Testis (tissue), 3 donors: ENCODE measurements around the gene BCKDHA. TPM values are rescaled to one million over a fixed set of nuclear protein-coding genes. Genes with fewer than 3 reads are reported as not detected.

Experiments
- DNase-seq: peaks from one replicate; pipeline ENCODE4 v3.0.0-alpha.2; 2019
- H3K27ac ChIP-seq, 2 donors: fragments of 200-600 bp; sonication (generic); one replicate each; pipeline ENCODE4 v1.5.1; 2019
- H3K27me3 ChIP-seq: fragments of 200-600 bp; sonication (generic); one replicate; pipeline ENCODE4 v1.5.1; 2019
- H3K36me3 ChIP-seq: fragments of 200-600 bp; sonication (generic); one replicate; pipeline ENCODE4 v1.5.1; 2017; ENCODE audit warnings: low read depth; ENCODE audit errors: missing control alignments
- H3K4me1 ChIP-seq: fragments of 200-600 bp; sonication (generic); one replicate; pipeline ENCODE4 v1.5.1; 2019
- H3K4me3 ChIP-seq, 2 donors: fragments of 200-600 bp; sonication (generic); one replicate each; pipeline ENCODE4 v1.5.1; 2017 to 2019
- H3K9me3 ChIP-seq: fragments of 200-600 bp; sonication (generic); one replicate; pipeline ENCODE4 v1.5.1; 2017
- POLR2A ChIP-seq: fragments of 450-650 bp; IDR thresholded peaks from one replicate; pipeline ENCODE4 v1.6.1; 2017; ENCODE audit warnings: antibody characterized with exemption, mild to moderate bottlenecking, moderate library complexity
- WGBS, 2 donors: methylation state at CpG; one replicate each; pipeline ENCODE4 v1.1.5; 2018; 5-methylcytosine and 5-hydroxymethylcytosine counted together
- intact Hi-C: fragments of 100-400 bp; cut with DNase I; formaldehyde crosslinking; loops from one replicate; pipeline ENCODE4 v1.15.1; 2023; ENCODE audit warnings: low total_unique reads
- polyA plus RNA-seq: library from polyadenylated mRNA; stranded (reverse); fragments of 350-450 nt; fragmentation: Illumina TruSeq; extraction: RNeasy Lipid Tissue Mini Kit (QIAGEN cat#74804); gene quantifications from one replicate; pipeline ENCODE4 v1.2.3, GENCODE V29; 2014; ENCODE audit warnings: low read depth, low replicate concordance; ENCODE audit not compliant: insufficient read depth
- total RNA-seq, 2 donors: library from RNA; depleted of rRNA; stranded (reverse); fragments of >200 nt; gene quantifications; one replicate each; pipeline ENCODE4 v1.2.3, GENCODE V29; 2016
- TF ChIP-seq, protein P1 (sequence below), 3 experiments: fragments of 450-650 bp in 2 of 3; fragments of 200-600 bp in 1 of 3; sonication (generic) in 1 of 3; IDR thresholded peaks; one replicate each; pipeline ENCODE4 v1.5.1; 2016 to 2019; ENCODE audit warnings: antibody characterized with exemption in 3 of 3, mild to moderate bottlenecking in 2 of 3, moderate library complexity in 1 of 3

BCKDHA gene
- total and polyA plus RNA-seq, 3 donors from 2014 or later: 53.1 to 81.3 (median 80.8) TPM

DNA sequence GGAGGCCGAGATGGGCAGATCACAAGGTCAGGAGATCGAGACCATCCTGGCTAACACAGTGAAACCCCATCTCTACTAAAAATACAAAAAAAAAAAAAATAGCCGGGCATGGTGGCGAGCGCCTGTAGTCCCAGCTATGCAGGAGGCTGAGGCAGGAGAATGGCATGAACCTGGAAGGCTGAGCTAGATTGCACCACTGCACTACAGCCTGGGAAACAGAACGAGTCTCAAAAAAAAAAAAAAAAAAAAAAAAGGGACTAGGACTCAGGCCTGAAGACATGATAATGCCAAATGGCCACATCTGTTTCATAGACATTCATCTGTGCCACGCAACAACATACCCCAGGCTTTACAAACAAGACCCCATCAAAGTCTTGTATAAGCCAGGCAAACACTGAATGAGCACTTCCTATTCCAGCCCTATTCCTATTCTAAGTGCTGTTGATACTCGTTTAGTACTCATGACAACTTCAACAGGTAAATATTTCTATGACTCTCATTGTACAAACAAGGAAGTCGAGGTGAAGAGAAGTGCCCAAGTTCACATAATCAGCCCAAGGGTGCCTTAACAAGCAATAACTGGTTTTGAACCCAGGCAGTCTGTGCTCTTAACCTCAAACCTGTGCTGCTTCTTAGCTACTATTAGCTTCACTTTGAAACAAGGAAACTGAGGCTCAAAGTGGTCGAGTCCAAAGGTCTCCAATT is 35.3 kb upstream of the BCKDHA start:
- H3K4me3 ChIP-seq: no peak overlapping the region
- TF ChIP-seq, protein P1, sequence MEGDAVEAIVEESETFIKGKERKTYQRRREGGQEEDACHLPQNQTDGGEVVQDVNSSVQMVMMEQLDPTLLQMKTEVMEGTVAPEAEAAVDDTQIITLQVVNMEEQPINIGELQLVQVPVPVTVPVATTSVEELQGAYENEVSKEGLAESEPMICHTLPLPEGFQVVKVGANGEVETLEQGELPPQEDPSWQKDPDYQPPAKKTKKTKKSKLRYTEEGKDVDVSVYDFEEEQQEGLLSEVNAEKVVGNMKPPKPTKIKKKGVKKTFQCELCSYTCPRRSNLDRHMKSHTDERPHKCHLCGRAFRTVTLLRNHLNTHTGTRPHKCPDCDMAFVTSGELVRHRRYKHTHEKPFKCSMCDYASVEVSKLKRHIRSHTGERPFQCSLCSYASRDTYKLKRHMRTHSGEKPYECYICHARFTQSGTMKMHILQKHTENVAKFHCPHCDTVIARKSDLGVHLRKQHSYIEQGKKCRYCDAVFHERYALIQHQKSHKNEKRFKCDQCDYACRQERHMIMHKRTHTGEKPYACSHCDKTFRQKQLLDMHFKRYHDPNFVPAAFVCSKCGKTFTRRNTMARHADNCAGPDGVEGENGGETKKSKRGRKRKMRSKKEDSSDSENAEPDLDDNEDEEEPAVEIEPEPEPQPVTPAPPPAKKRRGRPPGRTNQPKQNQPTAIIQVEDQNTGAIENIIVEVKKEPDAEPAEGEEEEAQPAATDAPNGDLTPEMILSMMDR (IDR thresholded peaks at IDR 0.05): no peak
- TF ChIP-seq POLR2A: no peak
- 78 to 90% methylated on average over 10 of the region's 10 CpGs for WGBS, 2 donors
- no peak for DNase-seq
- no peak overlapping the region for H3K27ac ChIP-seq
- H3K4me1 ChIP-seq: peaks cover 9% of the 10 kb centered on the region
- intact Hi-C loops: no loop called here
- H3K36me3 ChIP-seq: no peaks in the 10 kb centered on the region
- H3K27me3 ChIP-seq: no peaks in the 10 kb centered on the region
- H3K9me3 ChIP-seq: no peaks in the 10 kb centered on the region

DNA sequence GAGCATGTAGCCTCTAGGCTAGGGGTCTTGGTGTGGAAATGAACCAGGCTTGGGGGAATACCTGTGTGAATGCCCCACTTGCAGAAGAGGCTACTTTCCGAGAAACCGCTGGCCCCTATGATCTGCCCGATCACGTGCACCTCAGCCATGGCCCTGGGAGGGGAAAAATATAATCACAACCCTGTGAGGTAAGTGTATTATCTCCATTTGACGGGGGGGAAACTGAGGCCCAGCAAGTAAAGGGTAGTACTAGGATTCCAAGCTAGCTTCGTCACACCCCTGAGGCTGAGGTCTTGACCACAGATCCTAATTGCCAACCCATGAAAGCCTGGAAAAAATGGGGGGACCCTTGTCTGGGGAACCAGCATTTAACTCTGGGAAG is 34.3 kb upstream of the BCKDHA start:
- intact Hi-C loops: no loop called here
- TF ChIP-seq, protein P1 (IDR thresholded peaks at IDR 0.05): no peak
- TF ChIP-seq POLR2A: no peak
- Histone ChIP-seq H3K27me3 (no peaks in the 10 kb centered on the region), H3K4me3 (peak overlapping the region; percentile 65 to 93), H3K9me3 (no peaks in the 10 kb centered on the region), H3K36me3 (no peaks in the 10 kb centered on the region), H3K27ac (peak overlapping the region; percentile 93 to 100), H3K4me1 (peaks cover 14% of the 10 kb centered on the region)
- no peak for DNase-seq
- 37% methylated on average over 6 of the region's 6 CpGs for WGBS, 2 donors

DNA sequence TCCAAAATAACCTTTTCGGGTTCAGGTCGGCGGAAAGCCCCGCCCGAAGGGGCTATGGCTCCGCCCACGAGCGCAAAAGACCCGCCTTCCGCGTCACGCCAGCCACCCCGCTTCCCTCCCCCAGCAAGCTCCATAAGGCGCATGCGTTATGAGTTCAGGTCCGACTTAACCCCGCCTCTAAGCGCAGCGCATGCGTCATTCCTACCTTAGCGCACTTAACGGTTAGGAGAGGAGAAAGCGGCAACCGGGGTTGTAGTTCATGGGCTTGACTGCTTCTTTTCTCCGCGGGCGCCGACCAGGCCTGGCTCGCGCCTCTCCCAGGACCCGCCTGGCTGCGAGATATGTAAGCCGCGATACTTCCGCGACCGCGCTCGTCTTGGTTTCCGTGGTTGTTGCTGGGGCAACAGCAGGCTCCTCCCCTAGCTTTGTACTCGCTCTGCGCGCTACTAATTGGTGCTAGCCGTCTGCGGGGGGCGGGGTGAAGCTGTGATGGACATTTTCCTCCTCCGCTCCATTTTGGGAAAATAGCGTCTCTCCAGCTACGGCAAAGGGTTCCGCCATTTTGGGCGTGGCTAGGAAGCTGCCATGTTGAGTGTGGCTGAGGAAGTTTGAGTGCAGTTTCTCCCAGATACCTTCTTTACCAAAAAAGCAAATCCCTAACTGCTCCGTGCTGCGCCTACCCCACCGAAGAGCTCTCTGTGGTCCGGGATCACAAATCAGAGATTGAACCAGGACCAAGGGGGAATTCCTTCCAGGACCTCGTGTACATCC is 33.7 kb upstream of the BCKDHA start, which contains the start of gene B9D2:
B9D2 (minus strand) TSS at position 397 of the 771 bp plus-strand sequence. CDS start 630 bp downstream, outside the sequence.
- Histone ChIP-seq H3K4me1 (peaks cover 14% of the 10 kb centered on the region), H3K4me3 (peak within 1 kb of the TSS; percentile 65 to 93), H3K27ac (peak within 1 kb of the TSS; percentile 93 to 100), H3K27me3 (no peaks in the 10 kb centered on the region), H3K36me3 (no peaks in the 10 kb centered on the region), H3K9me3 (no peaks in the 10 kb centered on the region)
- 1% methylated on average over 42 to 56 of the region's 56 CpGs for WGBS, 2 donors
- peak; percentile 99 for DNase-seq
- TF ChIP-seq, protein P1 (IDR thresholded peaks at IDR 0.05): no peak
- TF ChIP-seq POLR2A: peak; percentile 20
- intact Hi-C loops: no loop called here

DNA sequence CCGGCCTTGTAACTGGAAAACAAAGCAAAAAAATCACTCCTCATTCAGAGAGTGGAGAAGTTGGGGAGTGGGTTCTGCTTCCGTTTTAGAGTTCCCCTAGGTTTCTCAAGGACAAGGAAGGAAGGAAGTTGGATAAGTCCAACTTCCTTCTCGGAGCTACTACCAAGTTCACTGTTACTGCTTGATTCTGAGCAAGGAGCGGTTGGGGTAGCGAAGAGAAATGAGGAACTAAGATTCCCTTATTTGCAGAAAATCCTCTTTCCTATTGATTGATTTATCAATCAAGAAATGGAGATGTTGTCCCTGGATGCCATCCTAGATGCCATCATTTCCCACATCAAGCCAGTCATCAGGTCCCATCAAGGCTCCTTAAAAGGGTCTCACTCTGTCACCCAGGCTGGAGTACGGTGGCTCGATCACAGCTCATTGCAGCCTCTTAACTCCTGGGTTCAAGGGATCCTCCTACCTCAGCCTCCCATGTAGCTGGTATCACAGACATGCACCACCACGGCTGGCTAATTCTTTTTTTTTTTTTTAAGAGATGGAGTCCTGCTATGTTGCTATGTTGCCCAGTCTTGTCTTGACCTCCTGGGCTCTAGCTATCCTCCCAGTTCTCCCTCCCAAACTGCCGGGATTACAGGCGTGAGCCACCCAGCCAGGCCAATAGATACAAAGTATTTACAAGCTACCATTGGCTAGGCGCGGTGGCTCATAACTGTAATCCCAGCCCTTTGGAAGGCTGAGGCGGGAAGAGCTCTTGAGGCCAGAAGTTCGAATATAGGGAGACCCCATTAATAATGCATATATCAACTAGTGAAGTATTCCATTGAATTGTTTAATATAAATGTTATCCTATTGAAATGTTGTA is 32.9 kb upstream of the BCKDHA start:
- Histone ChIP-seq H3K27me3 (no peaks in the 10 kb centered on the region), H3K4me3 (peak overlapping the region; percentile 65 to 93), H3K36me3 (no peaks in the 10 kb centered on the region), H3K27ac (peak overlapping the region; percentile 93 to 100), H3K4me1 (peaks cover 14% of the 10 kb centered on the region), H3K9me3 (no peaks in the 10 kb centered on the region)
- intact Hi-C loops: no loop called here
- TF ChIP-seq, protein P1 (IDR thresholded peaks at IDR 0.05): no peak
- TF ChIP-seq POLR2A: no peak
- DNase-seq: peak; percentile 51
- 50 to 52% methylated on average over 14 of the region's 14 CpGs for WGBS, 2 donors
